Lower lobe of right lung (tissue), 2 donors: ENCODE results near the gene SLIT3. TPM values are rescaled to one million over a fixed set of nuclear protein-coding genes. Genes with fewer than 3 reads are reported as not detected.

Experiments
- ATAC-seq, 2 donors: fragments of 200-7000 bp; cut with Tn5 transposase; one replicate each; pipeline ENCODE4 v1.9.1; 2020 to 2022; ENCODE audit warnings: mild to moderate bottlenecking in 2 of 2, moderate library complexity in 2 of 2
- DNase-seq: peaks from one replicate; pipeline ENCODE4 v3.0.0-alpha.2; 2020
- H3K27ac ChIP-seq: fragments of 200-600 bp; one replicate; pipeline ENCODE4 v1.8.0; 2022
- H3K27me3 ChIP-seq: fragments of 200-600 bp; one replicate; pipeline ENCODE4 v1.8.0; 2022; ENCODE audit warnings: low read depth
- H3K36me3 ChIP-seq: fragments of 200-600 bp; one replicate; pipeline ENCODE4 v1.8.0; 2022; ENCODE audit warnings: mild to moderate bottlenecking
- H3K4me1 ChIP-seq: fragments of 200-600 bp; one replicate; pipeline ENCODE4 v1.8.0; 2022
- H3K4me3 ChIP-seq: fragments of 200-600 bp; one replicate; pipeline ENCODE4 v1.8.0; 2022; ENCODE audit warnings: mild to moderate bottlenecking
- H3K9me3 ChIP-seq: fragments of 200-600 bp; one replicate; pipeline ENCODE4 v1.8.0; 2022
- CTCF ChIP-seq: fragments of 200-600 bp; IDR thresholded peaks from one replicate; pipeline ENCODE4 v1.8.0; 2022; ENCODE audit warnings: antibody characterized with exemption, mild to moderate bottlenecking
- intact Hi-C: fragments of 100-400 bp; cut with DNase I; formaldehyde crosslinking; loops from one replicate; pipeline ENCODE4 v1.11.0; 2022
- total RNA-seq: library from RNA; stranded (reverse); fragmentation: NEBNext Ultra II Directional; extraction: Animal tissue kit (Norgen Biotek cat#: 25700); gene quantifications from one replicate; pipeline ENCODE4 v1.2.1, GENCODE V29; 2021
- donor health status: DM: no; HTN: yes; CAD: no; lungs with severe emphysema.

The SLIT3 gene
- total RNA-seq, 1 donor from 2014 or later, result 48.6 TPM

- ATAC-seq (no peak), DNase-seq (no peak)
- TF ChIP-seq CTCF, result no peak
- H3K27ac ChIP-seq, result no peak overlapping the region
- H3K36me3 ChIP-seq, result no peaks in the 10 kb centered on the region
- H3K27me3 ChIP-seq, result peaks cover 6% of the 10 kb centered on the region
- no peaks in the 10 kb centered on the region for H3K9me3 ChIP-seq
- no peak overlapping the region for H3K4me3 ChIP-seq
- intact Hi-C loops, result no loop called here
- H3K4me1 ChIP-seq, result no peaks in the 10 kb centered on the region
These were observed 470.1 kb downstream of the SLIT3 start for GRCh38 chr5:168830833-168831232.

GRCh38 chr5:168829922-168830417, 471.0 kb downstream of the SLIT3 start:
- Histone ChIP-seq H3K27ac (no peak overlapping the region), H3K27me3 (peaks cover 6% of the 10 kb centered on the region), H3K4me3 (no peak overlapping the region), H3K9me3 (no peaks in the 10 kb centered on the region), H3K36me3 (no peaks in the 10 kb centered on the region), H3K4me1 (no peaks in the 10 kb centered on the region)
- DNase-seq (no peak), ATAC-seq (no peak)
- TF ChIP-seq CTCF, result no peak
- intact Hi-C loops, result no loop called here

GRCh38 chr5:168829044-168829443, 471.9 kb downstream of the SLIT3 start:
- H3K27me3 ChIP-seq, result peaks cover 2% of the 10 kb centered on the region
- no peak overlapping the region for H3K27ac ChIP-seq
- DNase-seq, result no peak
- H3K4me1 ChIP-seq, result no peaks in the 10 kb centered on the region
- no peak for ATAC-seq
- H3K9me3 ChIP-seq, result no peaks in the 10 kb centered on the region
- no peak overlapping the region for H3K4me3 ChIP-seq
- no peak for TF ChIP-seq CTCF
- intact Hi-C loops, result no loop called here
- H3K36me3 ChIP-seq, result no peaks in the 10 kb centered on the region

- no peak overlapping the region for H3K4me3 ChIP-seq
- no peak overlapping the region for H3K27ac ChIP-seq
- no peaks in the 10 kb centered on the region for H3K9me3 ChIP-seq
- H3K27me3 ChIP-seq, result peaks cover 10% of the 10 kb centered on the region
- no peaks in the 10 kb centered on the region for H3K36me3 ChIP-seq
- DNase-seq (no peak), ATAC-seq (no peak)
- intact Hi-C loops, result no loop called here
- no peak for TF ChIP-seq CTCF
- no peaks in the 10 kb centered on the region for H3K4me1 ChIP-seq
These were observed 473.3 kb downstream of the SLIT3 start for GRCh38 chr5:168827636-168828035.

GRCh38 chr5:168826246-168826725, 474.7 kb downstream of the SLIT3 start:
- no peak for ATAC-seq
- no peak overlapping the region for H3K4me3 ChIP-seq
- no peak overlapping the region for H3K27ac ChIP-seq
- no peak for TF ChIP-seq CTCF
- DNase-seq, result no peak
- H3K27me3 ChIP-seq, result peaks cover 14% of the 10 kb centered on the region
- H3K9me3 ChIP-seq, result no peaks in the 10 kb centered on the region
- H3K4me1 ChIP-seq, result no peaks in the 10 kb centered on the region
- no peaks in the 10 kb centered on the region for H3K36me3 ChIP-seq
- intact Hi-C loops, result no loop called here
